CD4-positive, CD25-positive, alpha-beta regulatory T cell (primary cell): Measurements from ENCODE around the gene CENATAC. TPM values are rescaled to one million over a fixed set of nuclear protein-coding genes. Genes with fewer than 3 reads are reported as not detected.
A peak's percentile ranks its signal among the peaks of the same experiment; 100 is the strongest.
"Not testable (repeated sequence)": the region's sequence is repeated elsewhere in the genome, so short reads cannot be mapped to it uniquely, and the experiment has no call there.

Experiments used
- ATAC-seq, 2 donors: fragments of 150-1000 bp; cut with Tn5 transposase; one replicate each; pipeline ENCODE4 v1.10.0; 2021; ENCODE audit warnings: low read depth in 2 of 2, moderate number of reproducible peaks in 2 of 2, moderate library complexity in 1 of 2
- DNase-seq, 3 donors: peaks; one replicate each; pipeline versions ENCODE4 v3.0.0 to v3.0.0-alpha.2; 2012 to 2022; ENCODE audit warnings: mixed read lengths in 1 of 3
- H3K27ac ChIP-seq: one replicate; pipeline ENCODE4 v1.7.0; 2013; ENCODE audit warnings: mild to moderate bottlenecking, low read length; ENCODE audit not compliant: insufficient read depth, poor library complexity, severe bottlenecking
- H3K27me3 ChIP-seq: one replicate; pipeline ENCODE4 v1.7.0; 2013; ENCODE audit warnings: low read length; ENCODE audit not compliant: control insufficient read depth, insufficient read depth
- H3K36me3 ChIP-seq: one replicate; pipeline ENCODE4 v1.7.0; 2013; ENCODE audit warnings: mild to moderate bottlenecking, low read length, moderate library complexity; ENCODE audit not compliant: control insufficient read depth, insufficient read depth
- H3K4me1 ChIP-seq: 2 replicates; pipeline ENCODE4 v1.7.0; 2013; ENCODE audit warnings: mild to moderate bottlenecking, low read length; ENCODE audit not compliant: insufficient read depth, control insufficient read depth, poor library complexity, severe bottlenecking
- H3K4me3 ChIP-seq: one replicate; pipeline ENCODE4 v1.7.0; 2013; ENCODE audit warnings: low read depth, mild to moderate bottlenecking, low read length, moderate library complexity
- H3K9me3 ChIP-seq, 2 experiments: 1 replicate in 1 of 2; 2 replicates in 1 of 2; pipeline ENCODE4 v1.7.0; 2013; ENCODE audit warnings: low read length in 2 of 2, mild to moderate bottlenecking in 1 of 2, moderate library complexity in 1 of 2; ENCODE audit not compliant: control insufficient read depth in 2 of 2
- H3K27ac Mint-ChIP-seq, 3 donors: one replicate each; pipeline ENCODE4 v1.8.0; 2020 to 2022; ENCODE audit warnings: mild to moderate bottlenecking in 3 of 3, mixed read lengths in 3 of 3, moderate library complexity in 2 of 3
- H3K27me3 Mint-ChIP-seq: one replicate; pipeline ENCODE4 v1.8.0; 2022; ENCODE audit warnings: mild to moderate bottlenecking, mixed read lengths
- H3K36me3 Mint-ChIP-seq: one replicate; pipeline ENCODE4 v1.8.0; 2020; ENCODE audit warnings: mixed read lengths
- H3K4me1 Mint-ChIP-seq, 4 donors: one replicate each; pipeline ENCODE4 v1.8.0; 2020 to 2022; ENCODE audit warnings: mixed read lengths in 4 of 4, mild to moderate bottlenecking in 1 of 4
- H3K4me3 Mint-ChIP-seq, 4 donors: one replicate each; pipeline ENCODE4 v1.8.0; 2020 to 2022; ENCODE audit warnings: mild to moderate bottlenecking in 4 of 4, mixed read lengths in 4 of 4, moderate library complexity in 3 of 4
- H3K9me3 Mint-ChIP-seq, 7 donors: one replicate each; pipeline ENCODE4 v1.8.0; 2020 to 2022; ENCODE audit warnings: mixed read lengths in 7 of 7, mild to moderate bottlenecking in 3 of 7, moderate library complexity in 2 of 7
- polyA plus RNA-seq, 4 donors: library from polyadenylated mRNA; unstranded; fragments of 300-500 nt; fragmentation: Illumina TruSeq; gene quantifications; one replicate each; pipeline ENCODE4 v1.2.3, GENCODE V29; 2021
- total RNA-seq: library from RNA; stranded (reverse); gene quantifications from one replicate; pipeline ENCODE4 v1.2.3, GENCODE V29; 2022

CENATAC gene
- total and polyA plus RNA-seq, 5 donors from 2014 or later: 10.0 to 116 (median 11.9) TPM

GRCh38 chr11:118958577-118958976 is 39.4 kb upstream of the CENATAC start:
- H3K27me3 ChIP-seq: peaks cover 2% of the 10 kb centered on the region
- ATAC-seq: no peak

GRCh38 chr11:118961189-118961588 is 36.7 kb upstream of the CENATAC start:
- Mint-ChIP-seq H3K4me3 (no peak overlapping the region), H3K27me3 (peaks cover 9% of the 10 kb centered on the region), H3K27ac (no peak overlapping the region), H3K9me3 (peaks cover 0 to 2% (median 0%) of the 10 kb centered on the region in 7 donors), H3K4me1 (peaks cover 0 to 5% (median 1%) of the 10 kb centered on the region in 4 donors), H3K36me3 (no peaks in the 10 kb centered on the region)
- peaks cover 2% of the 10 kb centered on the region for H3K27me3 ChIP-seq
- DNase-seq (no peak), ATAC-seq (no peak)
- no peak overlapping the region for H3K27ac ChIP-seq
- no peaks in the 10 kb centered on the region for H3K9me3 ChIP-seq
- no peak overlapping the region for H3K4me3 ChIP-seq
- H3K4me1 ChIP-seq: peaks cover 6% of the 10 kb centered on the region
- no peaks in the 10 kb centered on the region for H3K36me3 ChIP-seq

More at GRCh38 chr11:118958577-118958976, 39.4 kb upstream of the CENATAC start:
- peaks cover 6% of the 10 kb centered on the region for H3K4me1 ChIP-seq
- Mint-ChIP-seq H3K27ac (no peak overlapping the region), H3K4me1 (peaks cover 0 to 5% (median 1%) of the 10 kb centered on the region in 4 donors), H3K27me3 (peaks cover 6% of the 10 kb centered on the region), H3K4me3 (no peak overlapping the region), H3K9me3 (peaks cover 0 to 2% (median 0%) of the 10 kb centered on the region in 7 donors), H3K36me3 (no peaks in the 10 kb centered on the region)
- no peak overlapping the region for H3K4me3 ChIP-seq
- no peaks in the 10 kb centered on the region for H3K9me3 ChIP-seq
- DNase-seq: no peak
- no peaks in the 10 kb centered on the region for H3K36me3 ChIP-seq
- no peak overlapping the region for H3K27ac ChIP-seq

GRCh38 chr11:118961591-118961990 is 36.3 kb upstream of the CENATAC start:
- Mint-ChIP-seq H3K27ac (no peak overlapping the region), H3K9me3 (peaks cover 0 to 2% (median 0%) of the 10 kb centered on the region in 7 donors), H3K4me1 (peaks cover 0 to 1% (median under 1%) of the 10 kb centered on the region in 4 donors), H3K27me3 (peaks cover 5% of the 10 kb centered on the region), H3K4me3 (no peak overlapping the region), H3K36me3 (no peaks in the 10 kb centered on the region)
- Histone ChIP-seq H3K27ac (no peak overlapping the region), H3K36me3 (no peaks in the 10 kb centered on the region), H3K27me3 (peaks cover 2% of the 10 kb centered on the region), H3K9me3 (no peaks in the 10 kb centered on the region), H3K4me3 (no peak overlapping the region), H3K4me1 (peaks cover 2% of the 10 kb centered on the region)
- DNase-seq (no peak), ATAC-seq (no peak)

GRCh38 chr11:118969508-118969907 is 28.4 kb upstream of the CENATAC start:
- H3K27ac Mint-ChIP-seq, H3K4me1 Mint-ChIP-seq, H3K36me3 ChIP-seq, H3K9me3 Mint-ChIP-seq, ATAC-seq, H3K4me3 ChIP-seq, DNase-seq, H3K27ac ChIP-seq, H3K27me3 ChIP-seq, H3K4me1 ChIP-seq, H3K4me3 Mint-ChIP-seq, H3K36me3 Mint-ChIP-seq, H3K9me3 ChIP-seq: not testable (repeated sequence)
- H3K27me3 Mint-ChIP-seq: peaks cover 21% of the 10 kb centered on the region

- H3K27ac ChIP-seq: no peak within 1 kb of the TSS
- no peaks in the 10 kb centered on the region for H3K36me3 ChIP-seq
- Mint-ChIP-seq H3K4me3 (no peak within 1 kb of the TSS), H3K27ac (no peak within 1 kb of the TSS), H3K9me3 (peaks cover 0 to 4% (median 0%) of the 10 kb centered on the region in 7 donors), H3K36me3 (no peaks in the 10 kb centered on the region), H3K4me1 (no peaks in the 10 kb centered on the region), H3K27me3 (peaks cover 18% of the 10 kb centered on the region)
- DNase-seq: no peak
- no peak within 1 kb of the TSS for H3K4me3 ChIP-seq
- peaks cover 3% of the 10 kb centered on the region for H3K27me3 ChIP-seq
- no peaks in the 10 kb centered on the region for H3K4me1 ChIP-seq
- ATAC-seq: no peak
- no peaks in the 10 kb centered on the region for H3K9me3 ChIP-seq
Observed at GRCh38 chr11:118971646-118972045, 26.3 kb upstream of the CENATAC start, which contains the start of gene FOXR1. FOXR1 (plus strand) TSS chr11:118971761; CDS start chr11:118971932, 171 bp downstream.

GRCh38 chr11:118973985-118974384 is 24.0 kb upstream of the CENATAC start:
- Histone ChIP-seq H3K36me3 (no peaks in the 10 kb centered on the region), H3K27ac (no peak overlapping the region), H3K9me3 (no peaks in the 10 kb centered on the region), H3K4me1 (no peaks in the 10 kb centered on the region), H3K27me3 (peaks cover 5% of the 10 kb centered on the region), H3K4me3 (no peak overlapping the region)
- Mint-ChIP-seq H3K27ac (no peak overlapping the region), H3K4me1 (peaks cover 0 to 2% (median 0%) of the 10 kb centered on the region in 4 donors), H3K4me3 (no peak overlapping the region), H3K27me3 (peaks cover 23% of the 10 kb centered on the region), H3K36me3 (no peaks in the 10 kb centered on the region), H3K9me3 (peaks cover 0 to 4% (median 0%) of the 10 kb centered on the region in 7 donors)
- no peak for DNase-seq
- ATAC-seq: no peak

GRCh38 chr11:118975771-118976709 is 21.9 kb upstream of the CENATAC start:
- Histone ChIP-seq H3K4me1 (no peaks in the 10 kb centered on the region), H3K4me3 (no peak overlapping the region), H3K27me3 (peaks cover 5% of the 10 kb centered on the region), H3K9me3 (no peaks in the 10 kb centered on the region), H3K27ac (no peak overlapping the region), H3K36me3 (no peaks in the 10 kb centered on the region)
- Mint-ChIP-seq H3K27me3 (peaks cover 10% of the 10 kb centered on the region), H3K27ac (peak overlapping the region in 1 of 3 donors; percentile 27), H3K9me3 (peaks cover 0 to 3% (median 0%) of the 10 kb centered on the region in 7 donors), H3K4me3 (no peak overlapping the region), H3K4me1 (peaks cover 0 to 2% (median 0%) of the 10 kb centered on the region in 4 donors), H3K36me3 (no peaks in the 10 kb centered on the region)
- no peak for DNase-seq
- no peak for ATAC-seq
